HG03342 (cell line): ENCODE measurements around the gene APBB2.
"Not testable (repeated sequence)": the region's sequence is repeated elsewhere in the genome, so short reads cannot be mapped to it uniquely, and the experiment has no call there.

ENCODE experiments used
- ATAC-seq: cut with Tn5 transposase; IDR thresholded peaks from one replicate; pipeline ENCODE4 v1.9.1; 2021; ENCODE audit warnings: mild to moderate bottlenecking, moderate library complexity; ENCODE audit not compliant: unreplicated experiment

The APBB2 gene

DNA sequence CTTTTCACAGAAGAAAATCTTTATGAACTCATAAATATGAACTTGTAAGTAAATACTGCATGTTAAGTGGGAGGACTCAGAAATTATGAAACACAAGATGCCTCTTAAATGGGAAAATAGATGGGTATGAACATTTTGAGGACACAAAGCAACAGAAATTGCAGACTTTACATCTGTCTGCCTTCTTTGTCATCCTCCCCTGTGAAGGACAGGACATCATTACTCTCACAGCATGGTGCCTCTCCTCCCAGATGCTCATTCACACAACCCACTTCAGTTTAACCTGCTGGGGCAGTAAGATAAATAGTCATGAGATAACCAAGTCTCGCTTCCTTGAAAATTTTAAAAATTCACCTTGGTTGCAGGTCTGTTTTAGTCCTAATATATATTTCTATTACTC lies 144.5 kb downstream of the APBB2 start:
- no peak for ATAC-seq

GRCh38 chr4:41069257-41069656 lies 145.1 kb downstream of the APBB2 start:
- no peak for ATAC-seq

GRCh38 chr4:41067369-41067768 lies 147.0 kb downstream of the APBB2 start:
- ATAC-seq = no peak

GRCh38 chr4:41066049-41066448 lies 148.3 kb downstream of the APBB2 start:
- no peak for ATAC-seq

DNA sequence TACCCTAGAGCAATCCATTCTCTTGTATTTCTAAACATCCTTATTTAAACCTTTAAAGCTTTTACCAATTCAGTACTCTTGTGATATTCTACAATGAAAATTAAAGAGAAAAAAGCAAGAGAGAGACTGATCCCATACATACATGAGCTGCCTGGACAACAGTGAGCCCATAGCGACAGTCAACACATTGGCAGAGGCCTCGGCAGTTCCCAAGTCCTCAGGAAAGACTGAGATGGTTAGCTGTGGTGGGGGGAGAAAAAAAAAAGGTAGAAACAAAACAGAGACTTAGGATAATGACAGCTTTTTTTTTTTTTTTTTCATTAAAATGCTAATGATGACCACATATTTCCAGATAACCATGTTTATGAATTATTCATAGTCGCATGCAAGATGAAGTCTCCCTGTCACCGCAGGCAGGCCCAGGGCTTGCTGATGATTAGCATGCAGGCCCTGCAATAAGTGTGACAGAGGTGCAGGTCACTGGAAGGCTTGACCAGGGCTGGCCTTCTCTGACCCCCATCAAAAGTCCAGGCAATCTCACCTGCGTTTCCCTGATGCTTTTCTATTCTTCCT lies 148.8 kb downstream of the APBB2 start:
- ATAC-seq = no peak

GRCh38 chr4:41064953-41065352 lies 149.4 kb downstream of the APBB2 start:
- no peak for ATAC-seq

GRCh38 chr4:41061482-41062185 lies 152.7 kb downstream of the APBB2 start:
- ATAC-seq = no peak

GRCh38 chr4:41060352-41061334 lies 153.7 kb downstream of the APBB2 start:
- no peak for ATAC-seq

DNA sequence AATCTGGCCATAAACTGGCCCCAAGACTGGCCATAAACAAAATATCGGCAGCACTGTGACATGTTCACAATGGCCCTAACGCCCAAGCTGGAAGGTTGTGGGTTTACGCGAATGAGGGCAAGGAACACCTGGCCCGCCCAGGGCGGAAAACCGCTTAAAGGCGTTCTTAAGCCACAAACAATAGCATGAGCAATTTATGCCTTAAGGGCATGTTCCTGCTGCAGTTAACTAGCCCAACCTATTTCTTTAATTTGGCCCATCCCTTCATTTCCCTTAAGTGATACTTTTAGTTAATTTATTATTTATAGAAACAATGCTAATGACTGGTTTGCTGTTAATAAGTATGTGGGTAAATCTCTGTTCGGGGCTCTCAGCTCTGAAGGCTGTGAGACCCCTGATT lies 154.9 kb downstream of the APBB2 start:
- not testable (repeated sequence) for ATAC-seq

GRCh38 chr4:41058426-41058825 lies 155.9 kb downstream of the APBB2 start:
- no peak for ATAC-seq

DNA sequence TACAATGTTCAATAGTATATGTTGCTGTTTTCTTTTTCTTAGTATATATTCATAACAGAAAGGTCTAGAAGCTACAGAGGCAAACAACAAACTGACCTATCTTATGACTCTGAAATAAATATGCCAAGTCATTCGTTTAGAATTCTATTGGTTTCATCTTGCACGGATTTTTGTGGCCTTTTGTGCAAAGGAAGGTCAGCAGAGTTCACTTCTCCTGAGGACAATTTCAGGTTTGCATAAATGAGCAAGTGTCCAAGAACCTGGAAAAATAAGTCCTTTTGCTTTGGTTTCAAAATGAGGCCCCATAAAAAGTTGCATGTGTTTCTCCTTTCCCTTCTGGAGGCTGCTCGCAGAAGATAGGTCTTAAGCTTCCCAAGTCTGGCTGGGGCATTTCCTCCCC lies 156.9 kb downstream of the APBB2 start:
- no peak for ATAC-seq

DNA sequence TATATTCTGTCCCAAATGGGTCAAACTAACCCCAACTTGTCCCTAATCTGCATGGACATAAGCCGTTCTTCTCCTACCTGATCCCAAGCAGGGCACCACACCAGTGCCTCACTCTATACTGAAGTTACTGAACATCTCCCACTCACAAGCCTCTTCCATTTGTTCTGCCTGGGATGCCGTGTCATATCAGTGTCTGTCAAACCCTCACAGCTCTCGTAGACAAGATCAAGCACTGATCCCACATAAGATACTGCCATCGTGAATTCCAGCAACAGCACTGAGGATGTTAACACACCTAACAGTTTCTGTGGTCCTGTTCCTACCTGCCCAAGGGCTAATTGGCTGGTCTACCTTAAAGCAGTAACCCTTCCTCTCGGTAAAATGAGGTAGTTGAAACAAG lies 162.1 kb downstream of the APBB2 start:
- ATAC-seq = no peak

GRCh38 chr4:41050880-41051775 lies 163.2 kb downstream of the APBB2 start:
- ATAC-seq = no peak

GRCh38 chr4:41050116-41050515 lies 164.2 kb downstream of the APBB2 start:
- ATAC-seq = no peak

- not testable (repeated sequence) for ATAC-seq
These were observed 165.2 kb downstream of the APBB2 start for GRCh38 chr4:41049176-41049575.

DNA sequence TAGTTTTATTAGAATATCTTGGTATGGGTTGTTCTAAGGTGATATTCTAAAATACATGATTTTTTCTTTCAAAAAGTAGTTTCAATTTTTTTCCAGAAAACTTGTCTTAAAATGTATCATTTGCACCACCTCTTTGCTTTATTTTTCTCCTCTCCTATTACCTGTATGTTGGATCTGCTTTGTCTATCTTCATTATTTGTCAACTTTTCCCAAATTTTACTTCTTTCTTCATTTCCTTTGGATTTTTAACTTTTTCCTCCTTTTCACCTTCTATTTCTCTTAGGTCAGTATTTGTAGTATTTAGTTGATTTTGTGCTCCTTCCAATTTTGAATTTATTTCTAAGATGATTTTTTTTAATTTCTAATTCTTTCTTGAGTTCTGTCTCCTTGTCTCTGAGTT lies 169.6 kb downstream of the APBB2 start:
- ATAC-seq = no peak

DNA sequence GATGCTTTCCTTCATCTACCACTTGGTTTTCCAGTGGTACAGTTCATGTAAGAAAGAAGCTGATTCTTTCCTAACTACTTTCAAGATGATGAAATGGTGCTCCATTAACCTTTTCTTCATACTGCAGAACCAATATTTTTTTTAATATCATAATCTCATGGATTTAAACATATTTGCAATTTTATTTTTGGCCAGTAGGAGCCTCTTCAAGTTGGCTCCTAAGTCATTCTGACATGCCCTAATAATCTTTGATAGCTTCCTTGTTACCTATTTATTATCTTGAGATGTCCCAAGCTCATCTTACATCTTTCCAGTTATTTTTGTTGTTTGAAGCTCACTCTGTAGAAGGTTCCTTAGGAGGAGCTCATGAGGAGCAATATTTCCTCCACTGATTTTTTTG lies 170.2 kb downstream of the APBB2 start:
- no peak for ATAC-seq

GRCh38 chr4:41043465-41043864 lies 170.9 kb downstream of the APBB2 start:
- no peak for ATAC-seq

- ATAC-seq = no peak
These were observed 172.8 kb downstream of the APBB2 start for GRCh38 chr4:41041551-41041950.

DNA sequence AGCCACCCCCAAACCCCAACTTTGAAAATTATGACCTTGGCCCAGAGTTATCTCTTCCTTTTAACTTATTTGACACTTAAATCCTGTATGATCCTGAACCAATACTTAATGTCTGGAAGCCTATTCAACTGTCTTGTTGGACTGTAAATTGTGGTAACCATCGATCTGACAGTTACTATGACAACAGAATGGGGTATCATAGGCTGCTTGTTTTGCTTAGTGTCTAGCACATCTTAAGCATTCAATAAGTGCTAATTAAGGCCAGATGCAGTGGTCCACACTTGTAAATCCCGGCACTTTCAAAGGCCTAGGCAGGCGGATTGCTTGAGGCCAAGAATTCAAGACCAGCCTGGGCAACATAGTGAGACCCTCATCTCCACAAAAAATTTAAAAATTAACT lies 175.0 kb downstream of the APBB2 start:
- ATAC-seq = no peak

GRCh38 chr4:41038304-41038703 lies 176.0 kb downstream of the APBB2 start:
- ATAC-seq = no peak
